Prostate gland (tissue), 2 donors: ENCODE measurements around the gene TMEM165. TPM values are rescaled to one million over a fixed set of nuclear protein-coding genes. Genes with fewer than 3 reads are reported as not detected.
A peak's percentile ranks its signal among the peaks of the same experiment; 100 is the strongest.

ENCODE experiments used
- DNase-seq: peaks from one replicate; pipeline ENCODE4 v3.0.0-alpha.2; 2019; ENCODE audit warnings: low spot score
- H3K27ac ChIP-seq, 2 donors: fragments of 200-600 bp; sonication (generic); 2 replicates each; pipeline ENCODE4 v1.5.1; 2017 to 2019
- H3K27me3 ChIP-seq: fragments of 200-600 bp; sonication (generic); replicated peaks from 2 replicates; pipeline ENCODE4 v1.5.1; 2019; ENCODE audit not compliant: insufficient read depth
- H3K36me3 ChIP-seq, 2 donors: fragments of 200-600 bp; sonication (generic); 1 replicate in 1 of 2; 2 replicates in 1 of 2; pipeline versions ENCODE4 v1.5.1 to v1.8.1; 2017 to 2019
- H3K4me1 ChIP-seq: fragments of 200-600 bp; sonication (generic); replicated peaks from 2 replicates; pipeline ENCODE4 v1.5.1; 2019
- H3K4me3 ChIP-seq, 2 donors: fragments of 200-600 bp; sonication (generic); 2 replicates each; pipeline ENCODE4 v1.5.1; 2017 to 2019
- H3K9me3 ChIP-seq: fragments of 200-600 bp; sonication (generic); 2 replicates; pipeline ENCODE4 v1.5.1; 2017
- POLR2A ChIP-seq: fragments of 450-650 bp; IDR thresholded peaks from one replicate; pipeline ENCODE4 v1.6.1; 2016; ENCODE audit warnings: antibody characterized with exemption, mild to moderate bottlenecking
- POLR2AphosphoS5 ChIP-seq: sonication (generic); formaldehyde crosslinking; IDR thresholded peaks from one replicate; pipeline ENCODE4 v1.6.1; 2017; ENCODE audit warnings: antibody characterized with exemption
- WGBS: methylation state at CpG from one replicate; pipeline ENCODE4 v1.1.5; 2018; 5-methylcytosine and 5-hydroxymethylcytosine counted together
- intact Hi-C: fragments of 100-400 bp; cut with DNase I; formaldehyde crosslinking; loops from one replicate; pipeline ENCODE4 v1.14.2; 2022
- total RNA-seq, 2 donors: library from RNA; depleted of rRNA; stranded (reverse); fragments of >200 nt; gene quantifications; one replicate each; pipeline ENCODE4 v1.1.0, GENCODE V29; 2016
- TF ChIP-seq, protein P1 (sequence below), 4 experiments: fragments of 200-600 bp in 2 of 4; fragments of 450-650 bp in 2 of 4; sonication (generic) in 2 of 4; IDR thresholded peaks; 1 replicate in 3 of 4; 2 replicates in 1 of 4; pipeline ENCODE4 v1.5.1; 2016 to 2019; ENCODE audit warnings: antibody characterized with exemption in 4 of 4, mild to moderate bottlenecking in 2 of 4, moderate library complexity in 2 of 4

TMEM165 gene
- total RNA-seq, 2 donors from 2014 or later, result 117 to 183 TPM

- no peak for DNase-seq
- H3K9me3 ChIP-seq, result no peaks in the 10 kb centered on the region
- H3K27ac ChIP-seq, result no peak overlapping the region
- no peaks in the 10 kb centered on the region for H3K36me3 ChIP-seq
- H3K4me3 ChIP-seq, result no peak overlapping the region
- intact Hi-C loops, result no loop called here
- no peaks in the 10 kb centered on the region for H3K27me3 ChIP-seq
- H3K4me1 ChIP-seq, result no peaks in the 10 kb centered on the region
- WGBS, result 76% methylated on average over 5 of the region's 5 CpGs
- TF ChIP-seq POLR2A (no peak), POLR2AphosphoS5 (no peak)
- TF ChIP-seq, protein P1, sequence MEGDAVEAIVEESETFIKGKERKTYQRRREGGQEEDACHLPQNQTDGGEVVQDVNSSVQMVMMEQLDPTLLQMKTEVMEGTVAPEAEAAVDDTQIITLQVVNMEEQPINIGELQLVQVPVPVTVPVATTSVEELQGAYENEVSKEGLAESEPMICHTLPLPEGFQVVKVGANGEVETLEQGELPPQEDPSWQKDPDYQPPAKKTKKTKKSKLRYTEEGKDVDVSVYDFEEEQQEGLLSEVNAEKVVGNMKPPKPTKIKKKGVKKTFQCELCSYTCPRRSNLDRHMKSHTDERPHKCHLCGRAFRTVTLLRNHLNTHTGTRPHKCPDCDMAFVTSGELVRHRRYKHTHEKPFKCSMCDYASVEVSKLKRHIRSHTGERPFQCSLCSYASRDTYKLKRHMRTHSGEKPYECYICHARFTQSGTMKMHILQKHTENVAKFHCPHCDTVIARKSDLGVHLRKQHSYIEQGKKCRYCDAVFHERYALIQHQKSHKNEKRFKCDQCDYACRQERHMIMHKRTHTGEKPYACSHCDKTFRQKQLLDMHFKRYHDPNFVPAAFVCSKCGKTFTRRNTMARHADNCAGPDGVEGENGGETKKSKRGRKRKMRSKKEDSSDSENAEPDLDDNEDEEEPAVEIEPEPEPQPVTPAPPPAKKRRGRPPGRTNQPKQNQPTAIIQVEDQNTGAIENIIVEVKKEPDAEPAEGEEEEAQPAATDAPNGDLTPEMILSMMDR (IDR thresholded peaks at IDR 0.05), result no peak
Measured at GRCh38 chr4:55437356-55437796, 41.6 kb downstream of the TMEM165 start.

DNA sequence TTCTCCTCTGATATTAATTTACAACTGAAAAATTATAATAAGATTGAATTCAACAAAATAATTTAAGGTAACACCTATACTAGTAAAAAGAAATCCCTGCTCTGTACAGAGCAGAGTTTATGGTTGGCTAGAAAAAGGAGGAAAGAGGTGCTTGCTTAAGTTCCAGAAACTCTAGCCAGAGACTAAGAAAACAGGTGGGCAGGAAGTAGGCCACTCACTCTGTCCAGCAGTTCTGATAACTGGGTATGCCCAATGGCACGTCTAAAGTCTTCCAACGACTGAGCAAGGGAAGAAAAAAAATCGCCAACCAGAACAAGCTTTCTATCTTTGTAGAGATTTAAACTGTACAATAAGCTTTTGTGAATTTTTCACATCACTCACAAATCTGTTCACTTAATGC is 42.1 kb downstream of the TMEM165 start:
- TF ChIP-seq, protein P1 (IDR thresholded peaks at IDR 0.05), result no peak
- TF ChIP-seq POLR2AphosphoS5 (no peak), POLR2A (no peak)
- intact Hi-C loops, result no loop called here
- Histone ChIP-seq H3K27ac (peak overlapping the region; percentile 27 to 55), H3K4me1 (no peaks in the 10 kb centered on the region), H3K27me3 (no peaks in the 10 kb centered on the region), H3K9me3 (no peaks in the 10 kb centered on the region), H3K4me3 (no peak overlapping the region), H3K36me3 (no peaks in the 10 kb centered on the region)
- DNase-seq, result no peak
- 87% methylated on average over 3 of the region's 3 CpGs for WGBS

DNA sequence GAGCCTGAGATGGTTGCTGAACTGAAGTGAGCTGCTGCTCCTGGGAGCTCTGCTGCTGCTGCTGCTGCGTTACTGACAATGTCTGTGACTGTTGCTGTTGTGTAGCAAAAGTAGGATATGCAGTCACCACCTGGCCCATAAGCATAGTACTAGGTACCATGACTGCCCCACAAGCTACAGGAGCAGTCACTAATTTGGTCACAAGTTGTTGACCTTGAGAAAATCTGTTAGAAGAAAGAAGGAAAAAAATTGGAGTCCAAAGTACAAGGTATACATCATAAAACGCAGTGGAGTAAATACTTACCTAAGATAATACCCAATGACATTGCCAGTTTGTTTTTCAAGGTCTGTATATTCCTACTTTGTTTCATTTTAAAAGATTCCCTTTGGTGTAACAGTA is 42.6 kb downstream of the TMEM165 start:
- peak overlapping the region; percentile 27 to 55 for H3K27ac ChIP-seq
- peak; percentile 9 for DNase-seq
- TF ChIP-seq POLR2AphosphoS5, result no peak
- TF ChIP-seq POLR2A, result no peak
- TF ChIP-seq, protein P1 (IDR thresholded peaks at IDR 0.05), result no peak
- intact Hi-C loops, result no loop called here
- WGBS, result 78% methylated on average over 2 of the region's 2 CpGs
- H3K27me3 ChIP-seq, result no peaks in the 10 kb centered on the region
- no peaks in the 10 kb centered on the region for H3K36me3 ChIP-seq
- H3K9me3 ChIP-seq, result no peaks in the 10 kb centered on the region
- no peaks in the 10 kb centered on the region for H3K4me1 ChIP-seq
- H3K4me3 ChIP-seq, result no peak overlapping the region

GRCh38 chr4:55439023-55439422 is 43.3 kb downstream of the TMEM165 start:
- Histone ChIP-seq H3K36me3 (no peaks in the 10 kb centered on the region), H3K9me3 (no peaks in the 10 kb centered on the region), H3K4me1 (no peaks in the 10 kb centered on the region), H3K27me3 (no peaks in the 10 kb centered on the region), H3K4me3 (no peak overlapping the region), H3K27ac (peak overlapping the region in 1 of 2 donors; percentile 11)
- DNase-seq, result no peak
- intact Hi-C loops, result no loop called here
- TF ChIP-seq POLR2AphosphoS5 (no peak), POLR2A (no peak)
- TF ChIP-seq, protein P1 (IDR thresholded peaks at IDR 0.05), result no peak

DNA sequence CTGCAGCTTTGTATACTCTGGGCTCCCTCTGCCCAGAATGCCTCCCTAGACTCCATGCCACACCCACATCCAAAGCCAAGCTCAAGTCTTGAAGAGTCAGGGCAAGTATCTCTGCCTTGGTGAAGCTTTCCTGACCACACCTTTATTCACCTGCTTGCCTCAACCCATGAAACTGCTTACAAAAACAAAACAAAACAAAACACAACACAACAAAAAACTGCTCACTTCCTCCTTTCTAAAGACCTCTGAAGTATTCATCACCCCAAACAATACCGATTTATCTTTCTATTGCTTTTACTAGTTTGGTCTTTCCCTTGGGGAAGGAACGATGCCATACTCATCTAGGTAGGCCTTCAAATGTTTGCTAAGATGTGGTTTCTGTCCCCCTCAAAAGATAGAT is 45.0 kb downstream of the TMEM165 start:
- Histone ChIP-seq H3K9me3 (no peaks in the 10 kb centered on the region), H3K4me1 (no peaks in the 10 kb centered on the region), H3K27ac (no peak overlapping the region), H3K27me3 (no peaks in the 10 kb centered on the region), H3K4me3 (no peak overlapping the region), H3K36me3 (no peaks in the 10 kb centered on the region)
- DNase-seq, result no peak
- TF ChIP-seq, protein P1 (IDR thresholded peaks at IDR 0.05), result no peak
- TF ChIP-seq POLR2A, result no peak
- TF ChIP-seq POLR2AphosphoS5, result no peak
- intact Hi-C loops, result loop anchor here (10.0 kb wide), 1 partner anchor 96 kb away; the partner anchor contains the start of gene SRD5A3
- WGBS, result 97% methylated on average over 2 of the region's 2 CpGs
